ENCODE results near the gene COL13A1. TPM values are rescaled to one million over a fixed set of nuclear protein-coding genes. Genes with fewer than 3 reads are reported as not detected.
A peak's percentile ranks its signal among the peaks of the same experiment; 100 is the strongest.

Gene COL13A1
- total RNA-seq (72.3 and 150 TPM in 2 replicates), polyA plus RNA-seq (57.2 and 95.2 TPM in 2 replicates)

- TF ChIP-seq CTCF (IDR thresholded peaks at IDR 0.05; ENCODE audit: low read depth, low read length), result no peak
- Histone ChIP-seq H3K27ac (peak within 1 kb of the TSS; percentile 86), H3K27me3 (no peaks in the 10 kb centered on the region), H3K36me3 (no peaks in the 10 kb centered on the region), H3K4me3 (peak within 1 kb of the TSS; percentile 72), H3K9me3 (ENCODE audit: low read depth) (no peaks in the 10 kb centered on the region), H3K4me1 (ENCODE audit: low read depth) (peaks cover 18% of the 10 kb centered on the region)
- peak; percentile 72 to 93 for DNase-seq (ENCODE audit: low read depth in 1 of 2, low spot score in 1 of 2)
Observed at GRCh38 chr10:69801434-69802315, at the start of gene COL13A1. TSS of gene COL13A1 (plus strand) at chr10:69801906. CDS start at chr10:69802424, 518 bp downstream.

GRCh38 chr10:69752479-69752878, 49.2 kb upstream of the COL13A1 start:
- H3K9me3 ChIP-seq (ENCODE audit: low read depth), result no peaks in the 10 kb centered on the region
- no peak for TF ChIP-seq CTCF (IDR thresholded peaks at IDR 0.05; ENCODE audit: low read depth, low read length)
- H3K4me3 ChIP-seq, result no peak overlapping the region
- H3K4me1 ChIP-seq (ENCODE audit: low read depth), result no peaks in the 10 kb centered on the region
- H3K36me3 ChIP-seq, result no peaks in the 10 kb centered on the region
- no peak overlapping the region for H3K27ac ChIP-seq
- DNase-seq (ENCODE audit: low read depth in 1 of 2, low spot score in 1 of 2), result no peak
- H3K27me3 ChIP-seq, result no peaks in the 10 kb centered on the region

- Histone ChIP-seq H3K4me3 (no peak overlapping the region), H3K27me3 (no peaks in the 10 kb centered on the region), H3K27ac (no peak overlapping the region), H3K4me1 (ENCODE audit: low read depth) (peaks cover 5% of the 10 kb centered on the region), H3K9me3 (ENCODE audit: low read depth) (no peaks in the 10 kb centered on the region), H3K36me3 (no peaks in the 10 kb centered on the region)
- no peak for DNase-seq (ENCODE audit: low read depth in 1 of 2, low spot score in 1 of 2)
- TF ChIP-seq CTCF (IDR thresholded peaks at IDR 0.05; ENCODE audit: low read depth, low read length), result no peak
Observed at GRCh38 chr10:69756279-69756678, 45.4 kb upstream of the COL13A1 start.

- Histone ChIP-seq H3K4me1 (ENCODE audit: low read depth) (peaks cover 5% of the 10 kb centered on the region), H3K4me3 (no peak overlapping the region), H3K9me3 (ENCODE audit: low read depth) (no peaks in the 10 kb centered on the region), H3K27me3 (no peaks in the 10 kb centered on the region), H3K36me3 (no peaks in the 10 kb centered on the region), H3K27ac (no peak overlapping the region)
- no peak for TF ChIP-seq CTCF (IDR thresholded peaks at IDR 0.05; ENCODE audit: low read depth, low read length)
- no peak for DNase-seq (ENCODE audit: low read depth in 1 of 2, low spot score in 1 of 2)
Observed at GRCh38 chr10:69757206-69757552, 44.5 kb upstream of the COL13A1 start.

- no peaks in the 10 kb centered on the region for H3K9me3 ChIP-seq (ENCODE audit: low read depth)
- H3K27me3 ChIP-seq, result no peaks in the 10 kb centered on the region
- H3K36me3 ChIP-seq, result no peaks in the 10 kb centered on the region
- peaks cover 5% of the 10 kb centered on the region for H3K4me1 ChIP-seq (ENCODE audit: low read depth)
- H3K4me3 ChIP-seq, result no peak overlapping the region
- peak overlapping the region; percentile 35 for H3K27ac ChIP-seq
- peak; percentile 71 to 79 for DNase-seq (ENCODE audit: low read depth in 1 of 2, low spot score in 1 of 2)
- TF ChIP-seq CTCF (IDR thresholded peaks at IDR 0.05; ENCODE audit: low read depth, low read length), result no peak
Observed at GRCh38 chr10:69757553-69758309, 44.0 kb upstream of the COL13A1 start.
